ENCODE data around the gene ABCD1. TPM values are rescaled to one million over a fixed set of nuclear protein-coding genes. Genes with fewer than 3 reads are reported as not detected.

ABCD1 gene
- total and polyA plus RNA-seq, 10 of the 15 experiments (the other 5 are each of a cell fraction or from before 2014, with no cell fraction given) = 0.13 to 6.5 (median 1.4) TPM

- in situ Hi-C loops (cut with MboI) (no loop called here), intact Hi-C loops (cut with micrococcal nuclease; ENCODE audit: unreplicated experiment) (no loop called here)
- H3K4me2 ChIP-seq (ENCODE audit: control insufficient read depth, insufficient read depth) = no peak overlapping the region
- H4K20me1 ChIP-seq (ENCODE audit: control insufficient read depth, insufficient read depth) = no peaks in the 10 kb centered on the region
- POLR2A ChIA-PET = no interaction called here
- DNase-seq (ENCODE audit: low read depth, low spot score) (no peak), FAIRE-seq (no peak), ATAC-seq (no peak)
- 27% methylated on average over 24 of the region's 24 CpGs for WGBS (ENCODE audit: insufficient coverage, insufficient replicate concordance, low lambda C conversion rate, missing lambda C conversion rate)
- no peaks in the 10 kb centered on the region for H3K4me1 ChIP-seq (ENCODE audit: control insufficient read depth, insufficient read depth, low read length)
- H2AFZ ChIP-seq (ENCODE audit: control insufficient read depth, low read depth, low read length) = no peak overlapping the region
- BruUV-seq (replicated peaks) = no TSS peak
- no peaks in the 10 kb centered on the region for H3K27me3 ChIP-seq (replicated peaks in 1 of 2; ENCODE audit: control insufficient read depth in 2 of 2, insufficient read depth in 2 of 2, low read length in 1 of 2)
- H3K9me3 ChIP-seq (replicated peaks; ENCODE audit: control insufficient read depth, insufficient read depth, low read length) = no peaks in the 10 kb centered on the region
- RAD21 ChIA-PET (ENCODE audit: unreplicated experiment) = no interaction called here
- CTCF ChIA-PET = no interaction called here
- no peak overlapping the region for H3K27ac ChIP-seq (ENCODE audit: control insufficient read depth, insufficient read depth)
- H3K36me3 ChIP-seq (ENCODE audit: control insufficient read depth in 2 of 2, insufficient read depth in 2 of 2, low read length in 1 of 2) = no peaks in the 10 kb centered on the region
- TF ChIP-seq ATF7 (IDR thresholded peaks at IDR 0.05; ENCODE audit: low read depth) (no peak), BCLAF1 (IDR thresholded peaks at IDR 0.05) (no peak), ZBTB11 (CRISPR knock-in tag; IDR thresholded peaks at IDR 0.05) (no peak), SREBF1 (IDR thresholded peaks at IDR 0.05; ENCODE audit: low read length) (no peak), ZBED1 (IDR thresholded peaks at IDR 0.05; ENCODE audit: borderline replicate concordance) (no peak), WRNIP1 (IDR thresholded peaks at IDR 0.05; ENCODE audit: borderline replicate concordance, low read depth, low read length) (no peak)
- no peaks in the 10 kb centered on the region for H3K79me2 ChIP-seq (ENCODE audit: control insufficient read depth, insufficient read depth, low read length)
- H3K9ac ChIP-seq (ENCODE audit: control insufficient read depth, insufficient read depth, low read length) = no peak overlapping the region
- SMC1A ChIA-PET (ENCODE audit: uncharacterized antibody, unreplicated experiment) = no interaction called here
- H3K4me3 ChIP-seq = no peak overlapping the region
Observed at GRCh38 chrX:153692611-153693156, 32.0 kb upstream of the ABCD1 start.
